HEK293 (cell line): ENCODE data around the gene ROR2.

Experiments
- CTCF ChIA-PET: fragments of 350-600 bp; formaldehyde crosslinking; extraction: SDS; loops from one replicate; lab custom pipeline; 2021; ENCODE audit warnings: antibody characterized with exemption; lab: Yijun Ruan, JAX
- POLR2A ChIA-PET: fragments of 300-600 bp; formaldehyde crosslinking; extraction: SDS; loops from one replicate; lab custom pipeline; 2020; ENCODE audit warnings: antibody characterized with exemption, inconsistent platforms; lab: Yijun Ruan, JAX
- H3K27ac ChIP-seq: fragments of 200-500 bp; sonication (Bioruptor generic); 2 replicates; pipeline ENCODE4 v1.5.1; 2014; ENCODE audit warnings: low read depth, low read length, control low read depth, inconsistent platforms; ENCODE audit errors: extremely low read depth
- H3K36me3 ChIP-seq, 2 experiments: fragments of 200-500 bp in 1 of 2; sonication (Bioruptor generic) in 1 of 2; 1 replicate in 1 of 2; 2 replicates in 1 of 2; pipeline ENCODE4 v1.5.1; 2014 to 2017; ENCODE audit warnings: inconsistent platforms in 2 of 2, low read length in 2 of 2; ENCODE audit not compliant: control insufficient read depth in 2 of 2, insufficient read depth in 1 of 2
- H3K4me1 ChIP-seq: fragments of 200-500 bp; sonication (Bioruptor generic); 2 replicates; pipeline ENCODE4 v1.5.1; 2014; ENCODE audit warnings: mild to moderate bottlenecking, low read length, inconsistent platforms; ENCODE audit not compliant: control insufficient read depth, insufficient read depth
- H3K4me3 ChIP-seq: 2 replicates; pipeline ENCODE4 v1.5.1; 2011; ENCODE audit warnings: low read depth, mild to moderate bottlenecking, control low read depth, low read length, moderate library complexity
- H3K9me3 ChIP-seq: fragments of 200-500 bp; sonication (Bioruptor generic); 2 replicates; pipeline ENCODE4 v1.5.1; 2014; ENCODE audit warnings: low read depth, low read length, inconsistent platforms; ENCODE audit not compliant: control insufficient read depth, insufficient read depth
- SP7 ChIP-seq: fragments of 450-650 bp; formaldehyde crosslinking; IDR thresholded peaks from 2 replicates; pipeline ENCODE4 v1.5.1; 2016; ENCODE audit warnings: missing biosample characterization, missing genetic modification characterization
- ZBTB17 ChIP-seq: fragments of 450-650 bp; formaldehyde crosslinking; IDR thresholded peaks from 2 replicates; pipeline ENCODE4 v1.5.1; 2016; ENCODE audit warnings: missing biosample characterization, missing genetic modification characterization
- ZNF274 ChIP-seq, 2 experiments: fragments of 200-500 bp in 1 of 2; fragments of 450-650 bp in 1 of 2; sonication (Bioruptor generic) in 1 of 2; formaldehyde crosslinking in 1 of 2; IDR thresholded peaks; 2 replicates each; pipeline versions ENCODE4 v1.5.1 to v1.6.1; 2014 to 2016; ENCODE audit warnings: borderline replicate concordance in 1 of 2, inconsistent platforms in 1 of 2, low read length in 1 of 2, missing biosample characterization in 1 of 2, missing genetic modification characterization in 1 of 2
- ZNF335 ChIP-seq: fragments of 450-650 bp; formaldehyde crosslinking; conservative IDR thresholded peaks from 2 replicates; pipeline ENCODE4 v1.5.1; 2016; ENCODE audit warnings: missing biosample characterization, missing genetic modification characterization
- ZNF391 ChIP-seq: fragments of 450-650 bp; formaldehyde crosslinking; IDR thresholded peaks from 2 replicates; pipeline ENCODE4 v1.5.1; 2016; ENCODE audit warnings: low read depth, missing biosample characterization, missing genetic modification characterization, borderline replicate concordance
- ZNF473 ChIP-seq: fragments of 450-650 bp; formaldehyde crosslinking; IDR thresholded peaks from 2 replicates; pipeline ENCODE4 v1.5.1; 2017; ENCODE audit warnings: missing biosample characterization, missing genetic modification characterization
- ZNF514 ChIP-seq: fragments of 450-650 bp; formaldehyde crosslinking; IDR thresholded peaks from 2 replicates; pipeline ENCODE4 v1.5.1; 2016; ENCODE audit warnings: missing biosample characterization, missing genetic modification characterization
- ZNF621 ChIP-seq: fragments of 450-650 bp; formaldehyde crosslinking; IDR thresholded peaks from 2 replicates; pipeline ENCODE4 v1.5.1; 2017; ENCODE audit warnings: missing biosample characterization, missing genetic modification characterization
- ZNF626 ChIP-seq: fragments of 450-650 bp; sonication (Bioruptor Pico); formaldehyde crosslinking; IDR thresholded peaks from 2 replicates; pipeline ENCODE4 v1.5.1; 2018; ENCODE audit warnings: missing biosample characterization, missing genetic modification characterization, inconsistent platforms
- ZNF658 ChIP-seq: fragments of 450-650 bp; formaldehyde crosslinking; IDR thresholded peaks from 2 replicates; pipeline ENCODE4; 2016; ENCODE audit warnings: missing biosample characterization, missing genetic modification characterization
- ZSCAN30 ChIP-seq: fragments of 450-650 bp; IDR thresholded peaks from 2 replicates; pipeline ENCODE4 v1.5.1; 2018; ENCODE audit warnings: missing biosample characterization, mild to moderate bottlenecking, missing genetic modification characterization, moderate library complexity
- TF ChIP-seq, protein P1 (sequence below): fragments of 450-650 bp; formaldehyde crosslinking; IDR thresholded peaks from 2 replicates; pipeline ENCODE4 v1.5.1; 2016; ENCODE audit warnings: missing biosample characterization, missing genetic modification characterization, borderline replicate concordance
- TF ChIP-seq, protein P2 (sequence below): fragments of 450-650 bp; formaldehyde crosslinking; IDR thresholded peaks from 2 replicates; pipeline ENCODE4 v1.5.1; 2016; ENCODE audit warnings: missing biosample characterization, missing genetic modification characterization
- TF ChIP-seq, protein P3 (sequence below): fragments of 450-650 bp; formaldehyde crosslinking; IDR thresholded peaks from 2 replicates; pipeline ENCODE4 v1.5.1; 2016; ENCODE audit warnings: missing biosample characterization, missing genetic modification characterization, borderline replicate concordance
- TF ChIP-seq, protein P4 (sequence below): fragments of 450-650 bp; formaldehyde crosslinking; IDR thresholded peaks from 2 replicates; pipeline ENCODE4 v1.5.1; 2017; ENCODE audit warnings: missing biosample characterization, mild to moderate bottlenecking, missing genetic modification characterization, moderate library complexity

ROR2 gene

DNA sequence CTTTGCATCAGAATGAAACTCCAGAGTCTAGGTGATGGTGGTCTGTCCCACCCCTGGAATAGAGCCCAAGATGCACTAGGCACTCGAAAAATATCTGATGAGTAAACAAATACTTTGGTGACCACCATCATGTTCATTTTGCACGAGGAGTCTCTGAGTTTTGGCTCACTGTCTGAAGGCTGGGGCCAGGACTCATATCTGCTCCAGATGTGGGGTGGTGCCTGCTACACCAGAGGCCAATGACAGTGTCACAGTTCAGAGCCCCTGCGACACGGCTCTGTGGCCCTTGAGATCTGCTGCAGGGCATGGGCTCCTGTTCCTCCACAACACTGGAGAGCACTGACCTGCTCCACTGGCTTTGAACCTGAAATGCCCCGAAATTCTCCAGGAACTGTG, 164.6 kb downstream of the ROR2 start:
- TF ChIP-seq ZNF621 (tag by site-specific recombination) (no peak), ZNF473 (tag by site-specific recombination) (no peak), ZNF335 (tag by site-specific recombination) (no peak), ZBTB17 (tag by site-specific recombination) (no peak), ZNF274 (IDR thresholded peaks at IDR 0.05; ENCODE audit: low read length) (no peak), ZNF274 (tag by site-specific recombination; IDR thresholded peaks at IDR 0.05; ENCODE audit: borderline replicate concordance) (no peak), ZSCAN30 (tag by site-specific recombination) (no peak), ZNF514 (tag by site-specific recombination) (no peak), ZNF658 (tag by site-specific recombination) (no peak), ZNF626 (tag by site-specific recombination) (no peak), ZNF391 (tag by site-specific recombination) (no peak), SP7 (tag by site-specific recombination) (no peak)
- TF ChIP-seq, protein P1, sequence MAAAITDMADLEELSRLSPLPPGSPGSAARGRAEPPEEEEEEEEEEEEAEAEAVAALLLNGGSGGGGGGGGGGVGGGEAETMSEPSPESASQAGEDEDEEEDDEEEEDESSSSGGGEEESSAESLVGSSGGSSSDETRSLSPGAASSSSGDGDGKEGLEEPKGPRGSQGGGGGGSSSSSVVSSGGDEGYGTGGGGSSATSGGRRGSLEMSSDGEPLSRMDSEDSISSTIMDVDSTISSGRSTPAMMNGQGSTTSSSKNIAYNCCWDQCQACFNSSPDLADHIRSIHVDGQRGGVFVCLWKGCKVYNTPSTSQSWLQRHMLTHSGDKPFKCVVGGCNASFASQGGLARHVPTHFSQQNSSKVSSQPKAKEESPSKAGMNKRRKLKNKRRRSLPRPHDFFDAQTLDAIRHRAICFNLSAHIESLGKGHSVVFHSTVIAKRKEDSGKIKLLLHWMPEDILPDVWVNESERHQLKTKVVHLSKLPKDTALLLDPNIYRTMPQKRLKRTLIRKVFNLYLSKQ, result no peak
- TF ChIP-seq, protein P2, sequence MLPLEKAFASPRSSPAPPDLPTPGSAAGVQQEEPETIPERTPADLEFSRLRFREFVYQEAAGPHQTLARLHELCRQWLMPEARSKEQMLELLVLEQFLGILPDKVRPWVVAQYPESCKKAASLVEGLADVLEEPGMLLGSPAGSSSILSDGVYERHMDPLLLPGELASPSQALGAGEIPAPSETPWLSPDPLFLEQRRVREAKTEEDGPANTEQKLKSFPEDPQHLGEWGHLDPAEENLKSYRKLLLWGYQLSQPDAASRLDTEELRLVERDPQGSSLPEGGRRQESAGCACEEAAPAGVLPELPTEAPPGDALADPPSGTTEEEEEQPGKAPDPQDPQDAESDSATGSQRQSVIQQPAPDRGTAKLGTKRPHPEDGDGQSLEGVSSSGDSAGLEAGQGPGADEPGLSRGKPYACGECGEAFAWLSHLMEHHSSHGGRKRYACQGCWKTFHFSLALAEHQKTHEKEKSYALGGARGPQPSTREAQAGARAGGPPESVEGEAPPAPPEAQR (tag by site-specific recombination), result no peak
- TF ChIP-seq, protein P3, sequence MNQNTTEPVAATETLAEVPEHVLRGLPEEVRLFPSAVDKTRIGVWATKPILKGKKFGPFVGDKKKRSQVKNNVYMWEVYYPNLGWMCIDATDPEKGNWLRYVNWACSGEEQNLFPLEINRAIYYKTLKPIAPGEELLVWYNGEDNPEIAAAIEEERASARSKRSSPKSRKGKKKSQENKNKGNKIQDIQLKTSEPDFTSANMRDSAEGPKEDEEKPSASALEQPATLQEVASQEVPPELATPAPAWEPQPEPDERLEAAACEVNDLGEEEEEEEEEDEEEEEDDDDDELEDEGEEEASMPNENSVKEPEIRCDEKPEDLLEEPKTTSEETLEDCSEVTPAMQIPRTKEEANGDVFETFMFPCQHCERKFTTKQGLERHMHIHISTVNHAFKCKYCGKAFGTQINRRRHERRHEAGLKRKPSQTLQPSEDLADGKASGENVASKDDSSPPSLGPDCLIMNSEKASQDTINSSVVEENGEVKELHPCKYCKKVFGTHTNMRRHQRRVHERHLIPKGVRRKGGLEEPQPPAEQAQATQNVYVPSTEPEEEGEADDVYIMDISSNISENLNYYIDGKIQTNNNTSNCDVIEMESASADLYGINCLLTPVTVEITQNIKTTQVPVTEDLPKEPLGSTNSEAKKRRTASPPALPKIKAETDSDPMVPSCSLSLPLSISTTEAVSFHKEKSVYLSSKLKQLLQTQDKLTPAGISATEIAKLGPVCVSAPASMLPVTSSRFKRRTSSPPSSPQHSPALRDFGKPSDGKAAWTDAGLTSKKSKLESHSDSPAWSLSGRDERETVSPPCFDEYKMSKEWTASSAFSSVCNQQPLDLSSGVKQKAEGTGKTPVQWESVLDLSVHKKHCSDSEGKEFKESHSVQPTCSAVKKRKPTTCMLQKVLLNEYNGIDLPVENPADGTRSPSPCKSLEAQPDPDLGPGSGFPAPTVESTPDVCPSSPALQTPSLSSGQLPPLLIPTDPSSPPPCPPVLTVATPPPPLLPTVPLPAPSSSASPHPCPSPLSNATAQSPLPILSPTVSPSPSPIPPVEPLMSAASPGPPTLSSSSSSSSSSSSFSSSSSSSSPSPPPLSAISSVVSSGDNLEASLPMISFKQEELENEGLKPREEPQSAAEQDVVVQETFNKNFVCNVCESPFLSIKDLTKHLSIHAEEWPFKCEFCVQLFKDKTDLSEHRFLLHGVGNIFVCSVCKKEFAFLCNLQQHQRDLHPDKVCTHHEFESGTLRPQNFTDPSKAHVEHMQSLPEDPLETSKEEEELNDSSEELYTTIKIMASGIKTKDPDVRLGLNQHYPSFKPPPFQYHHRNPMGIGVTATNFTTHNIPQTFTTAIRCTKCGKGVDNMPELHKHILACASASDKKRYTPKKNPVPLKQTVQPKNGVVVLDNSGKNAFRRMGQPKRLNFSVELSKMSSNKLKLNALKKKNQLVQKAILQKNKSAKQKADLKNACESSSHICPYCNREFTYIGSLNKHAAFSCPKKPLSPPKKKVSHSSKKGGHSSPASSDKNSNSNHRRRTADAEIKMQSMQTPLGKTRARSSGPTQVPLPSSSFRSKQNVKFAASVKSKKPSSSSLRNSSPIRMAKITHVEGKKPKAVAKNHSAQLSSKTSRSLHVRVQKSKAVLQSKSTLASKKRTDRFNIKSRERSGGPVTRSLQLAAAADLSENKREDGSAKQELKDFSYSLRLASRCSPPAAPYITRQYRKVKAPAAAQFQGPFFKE (tag by site-specific recombination), result no peak
- TF ChIP-seq, protein P4, sequence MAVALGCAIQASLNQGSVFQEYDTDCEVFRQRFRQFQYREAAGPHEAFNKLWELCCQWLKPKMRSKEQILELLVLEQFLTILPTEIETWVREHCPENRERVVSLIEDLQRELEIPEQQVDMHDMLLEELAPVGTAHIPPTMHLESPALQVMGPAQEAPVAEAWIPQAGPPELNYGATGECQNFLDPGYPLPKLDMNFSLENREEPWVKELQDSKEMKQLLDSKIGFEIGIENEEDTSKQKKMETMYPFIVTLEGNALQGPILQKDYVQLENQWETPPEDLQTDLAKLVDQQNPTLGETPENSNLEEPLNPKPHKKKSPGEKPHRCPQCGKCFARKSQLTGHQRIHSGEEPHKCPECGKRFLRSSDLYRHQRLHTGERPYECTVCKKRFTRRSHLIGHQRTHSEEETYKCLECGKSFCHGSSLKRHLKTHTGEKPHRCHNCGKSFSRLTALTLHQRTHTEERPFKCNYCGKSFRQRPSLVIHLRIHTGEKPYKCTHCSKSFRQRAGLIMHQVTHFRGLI (tag by site-specific recombination), result no peak
- no peaks in the 10 kb centered on the region for H3K9me3 ChIP-seq
- no peak overlapping the region for H3K4me3 ChIP-seq
- ChIA-PET POLR2A (no interaction called here), CTCF (no interaction called here)
- no peaks in the 10 kb centered on the region for H3K36me3 ChIP-seq
- H3K27ac ChIP-seq, result no peak overlapping the region
- H3K4me1 ChIP-seq, result no peaks in the 10 kb centered on the region
